Measurements from ENCODE around the gene GTPBP4. TPM values are rescaled to one million over a fixed set of nuclear protein-coding genes. Genes with fewer than 3 reads are reported as not detected.

The GTPBP4 gene
- total and polyA plus RNA-seq, 2 of the 8 experiments (the other 6 are each of a cell fraction or from before 2014, with no cell fraction given): 16.9 to 98.1 TPM

- WGBS, 2 experiments (ENCODE audit: extremely low coverage in 1 of 2, insufficient coverage in 1 of 2, insufficient read length in 1 of 2, insufficient replicate concordance in 2 of 2, low coverage in 1 of 2, low lambda C conversion rate in 2 of 2, missing lambda C conversion rate in 1 of 2): 77% methylated on average over 8 of the region's 8 CpGs; no CpG with 5 or more reads in 1 of the 2 experiments
- Histone ChIP-seq H2BK20ac (ENCODE audit: low read length) (no peak overlapping the region), H3K4me2 (ENCODE audit: insufficient read depth in 1 of 2, low read depth in 2 of 2, low read length in 2 of 2) (no peak overlapping the region; a peak in 2 of 4 replicates), H3K36me3 (ENCODE audit: control insufficient read depth in 2 of 4, insufficient read depth in 4 of 4, low read length in 3 of 4) (no peaks in the 10 kb centered on the region), H3K27ac (ENCODE audit: low read depth, low read length) (no peak overlapping the region; the same call in 1 of the 2 replicates), H2AFZ (ENCODE audit: low read length) (peak overlapping the region; percentile 52), H4K20me1 (replicated peaks in 1 of 2; ENCODE audit: control insufficient read depth in 1 of 2, insufficient read depth in 2 of 2, low read length in 2 of 2) (no peaks in the 10 kb centered on the region), H3K4me3 (ENCODE audit: extremely low read depth in 1 of 4, insufficient read depth in 2 of 4, low read depth in 3 of 4, low read length in 4 of 4) (no peak overlapping the region), H3K27me3 (replicated peaks in 1 of 4; ENCODE audit: control insufficient read depth in 3 of 4, extremely low read depth in 1 of 4, insufficient read depth in 3 of 4, low read length in 3 of 4) (no peaks in the 10 kb centered on the region), H2BK12ac (ENCODE audit: low read depth, low read length) (no peak overlapping the region), H3K9me3 (ENCODE audit: insufficient read depth in 2 of 2, low read depth in 1 of 2, low read length in 1 of 2) (no peaks in the 10 kb centered on the region; a peak in 1 of 4 replicates), H3K4ac (replicated peaks; ENCODE audit: insufficient read length, low read depth, low read length) (no peak overlapping the region), H3K23ac (ENCODE audit: insufficient read length) (no peak overlapping the region), H3K4me1 (replicated peaks in 1 of 4; ENCODE audit: control insufficient read depth in 3 of 4, insufficient read depth in 4 of 4, low read length in 3 of 4) (peaks cover 0 to 10% (median 3%) of the 10 kb centered on the region in 4 experiments; a peak in 4 of 7 replicates), H2BK5ac (ENCODE audit: low read depth, low read length) (peak overlapping the region; percentile 66; the same call in 1 of the 2 replicates), H3K9ac (replicated peaks in 1 of 4; ENCODE audit: extremely low read depth in 1 of 4, low read depth in 3 of 4, low read length in 3 of 4) (0 out of 7 replicates have a peak overlapping the region, but pooled peaks of 1 of the 4 experiments have one; percentile 13), H4K91ac (replicated peaks; ENCODE audit: insufficient read length, low read length) (peak overlapping the region; percentile 15), H2BK15ac (ENCODE audit: low read length) (peak overlapping the region; percentile 40; the same call in 1 of the 2 replicates), H3K56ac (replicated peaks; ENCODE audit: insufficient read length, low read depth, low read length) (no peak overlapping the region), H3K23me2 (ENCODE audit: low read depth, low read length) (no peaks in the 10 kb centered on the region), H2AK5ac (ENCODE audit: low read depth, low read length) (no peak overlapping the region), H2BK120ac (replicated peaks; ENCODE audit: low read depth, low read length) (no peak overlapping the region), H3K18ac (ENCODE audit: extremely low read depth, low read length) (no peak overlapping the region), H4K8ac (ENCODE audit: extremely low read depth, insufficient read depth, low read length) (no peak overlapping the region), H3K14ac (ENCODE audit: insufficient read length) (no peak overlapping the region), H4K5ac (ENCODE audit: insufficient read length, low read depth, low read length) (no peak overlapping the region), H3K79me2 (ENCODE audit: control insufficient read depth in 1 of 2, insufficient read depth in 2 of 2, low read length in 2 of 2) (no peaks in the 10 kb centered on the region), H3K79me1 (ENCODE audit: low read depth, low read length) (no peaks in the 10 kb centered on the region)
- FAIRE-seq: no peak
- DNase-seq (ENCODE audit: low read depth in 1 of 2, low spot score in 2 of 2): no peak
- ChIA-PET CTCF (ENCODE audit: partially characterized antibody) (interaction anchor here (3.6 kb wide), 1 partner anchor 13 kb away, joined by 16 read pairs; no protein-coding TSS in a partner anchor), POLR2A (ENCODE audit: partially characterized antibody) (interaction anchor here (0.8 to 3.7 kb wide), 2 partner anchors 15 to 60 kb away, joined by 3 to 34 read pairs; partner anchors contain the start of gene GTPBP4)
- TF ChIP-seq EP300 (IDR thresholded peaks at IDR 0.05; ENCODE audit: borderline replicate concordance in 1 of 2, low read depth in 2 of 2, low read length in 2 of 2) (no peak), POU5F1 (IDR thresholded peaks at IDR 0.05; ENCODE audit: low read depth, low read length) (no peak), RAD21 (IDR thresholded peaks at IDR 0.05 in 1 of 2, conservative IDR thresholded peaks at IDR 0.05 in 1 of 2; ENCODE audit: low read depth in 2 of 2, low read length in 2 of 2) (no peak), SIRT6 (IDR thresholded peaks at IDR 0.05; ENCODE audit: low read length) (no peak), SP2 (IDR thresholded peaks at IDR 0.05; ENCODE audit: low read length) (no peak), RXRA (IDR thresholded peaks at IDR 0.05; ENCODE audit: insufficient read depth, low read depth, low read length) (no peak), FOSL1 (IDR thresholded peaks at IDR 0.05; ENCODE audit: insufficient read depth, low read depth, low read length) (no peak), ASH2L (IDR thresholded peaks at IDR 0.05; ENCODE audit: low read length) (peak; percentile 27), POLR2A (IDR thresholded peaks at IDR 0.05; ENCODE audit: control extremely low read depth in 1 of 2, low read depth in 2 of 2, low read length in 2 of 2) (0 out of 3 replicates have a peak, but pooled peaks of 1 of the 2 experiments have one; percentile 15), KDM1A (IDR thresholded peaks at IDR 0.05; ENCODE audit: borderline replicate concordance, low read length) (no peak), CHD2 (IDR thresholded peaks at IDR 0.05; ENCODE audit: low read length) (no peak), BRCA1 (IDR thresholded peaks at IDR 0.05; ENCODE audit: low read depth, low read length) (no peak), NRF1 (IDR thresholded peaks at IDR 0.05; ENCODE audit: low read depth, low read length) (no peak), SRF (IDR thresholded peaks at IDR 0.05; ENCODE audit: low read depth, low read length) (no peak), TCF12 (IDR thresholded peaks at IDR 0.05; ENCODE audit: low read depth, low read length) (no peak)
Measured at GRCh38 chr10:972763-973162, 15.5 kb upstream of the GTPBP4 start.

All from H1 (cell line).